ENCODE data around the gene TMEM207.

TMEM207 gene

GRCh38 chr3:190385731-190386688, 63.7 kb downstream of the TMEM207 start:
- no peak for DNase-seq (ENCODE audit: low read depth)

GRCh38 chr3:190384309-190384756, 65.4 kb downstream of the TMEM207 start:
- DNase-seq (ENCODE audit: low read depth) = no peak

- DNase-seq (ENCODE audit: low read depth) = no peak
Observed at GRCh38 chr3:190382082-190382481, 67.6 kb downstream of the TMEM207 start.

GRCh38 chr3:190381441-190381840, 68.3 kb downstream of the TMEM207 start:
- no peak for DNase-seq (ENCODE audit: low read depth)

GRCh38 chr3:190380184-190380583, 69.5 kb downstream of the TMEM207 start:
- no peak for DNase-seq (ENCODE audit: low read depth)

All from stimulated activated CD4-positive, alpha-beta T cell treated with anti-CD3 and anti-CD28 coated beads, Interleukin-2, amount 100 ng/mL, for 4 hours (primary cell).